GM12878 (cell line): ENCODE data around the gene NEK2. TPM values are rescaled to one million over a fixed set of nuclear protein-coding genes. Genes with fewer than 3 reads are reported as not detected.

Experiments
- ATAC-seq: fragments of 200-7000 bp; cut with Tn5 transposase; 3 replicates; pipeline ENCODE4 v1.9.1; 2020; ENCODE audit warnings: mild to moderate bottlenecking, moderate library complexity
- BruUV-seq: library from RNA; stranded (reverse); fragments of 400-500 nt; replicated peaks from 2 replicates; lab custom pipeline; 2021; lab: Mats Ljungman, UMichigan
- CTCF ChIA-PET: fragments of 300-600 bp; sonication (Branson Sonifier 250); formaldehyde crosslinking; extraction: SDS; loops from one replicate; lab custom pipeline; 2021; ENCODE audit warnings: inconsistent platforms; lab: Yijun Ruan, JAX
- POLR2A ChIA-PET: fragments of 350-600 bp; formaldehyde crosslinking; extraction: SDS; loops from one replicate; lab custom pipeline; 2021; ENCODE audit warnings: inconsistent platforms; lab: Charles Lee
- RAD21 ChIA-PET: fragments of 300-600 bp; sonication (Branson Sonifier 250); formaldehyde crosslinking; loops from one replicate; lab custom pipeline; 2023; ENCODE audit warnings: antibody characterized with exemption; ENCODE audit not compliant: unreplicated experiment; lab: Charles Lee
- SMC1A ChIA-PET: fragments of 300-600 bp; sonication (Branson Sonifier 250); formaldehyde crosslinking; loops from one replicate; lab custom pipeline; 2023; ENCODE audit not compliant: unreplicated experiment, uncharacterized antibody; lab: Charles Lee
- DNase-seq: peaks from one replicate; pipeline ENCODE4 v3.0.0-alpha.2; 2011; ENCODE audit warnings: low read depth, low spot score
- FAIRE-seq: peaks from 3 replicates; lab custom pipeline; 2011; peaks lifted over from hg19 to GRCh38; lab: Jason Lieb, UNC
- H2AFZ ChIP-seq: 2 replicates; pipeline ENCODE4 v1.6.0; 2011; ENCODE audit warnings: low read depth, low read length, control low read depth; ENCODE audit not compliant: control insufficient read depth
- H3K27ac ChIP-seq: 2 replicates; pipeline ENCODE4 v1.5.1; 2011; ENCODE audit warnings: control low read depth; ENCODE audit not compliant: control insufficient read depth, insufficient read depth
- H3K27me3 ChIP-seq, 2 experiments: replicated peaks in 1 of 2; 2 replicates each; pipeline versions ENCODE4 v1.6.0 to v1.6.1; 2011; ENCODE audit warnings: low read length in 1 of 2; ENCODE audit not compliant: control insufficient read depth in 2 of 2, insufficient read depth in 2 of 2
- H3K36me3 ChIP-seq, 2 experiments: 2 replicates each; pipeline ENCODE4 v1.5.1; 2011; ENCODE audit warnings: low read length in 1 of 2; ENCODE audit not compliant: control insufficient read depth in 2 of 2, insufficient read depth in 2 of 2
- H3K4me1 ChIP-seq: 2 replicates; pipeline ENCODE4 v1.6.1; 2011; ENCODE audit warnings: mild to moderate bottlenecking, low read length, moderate library complexity, mixed read lengths; ENCODE audit not compliant: control insufficient read depth, insufficient read depth
- H3K4me2 ChIP-seq: 2 replicates; pipeline ENCODE4 v1.6.0; 2011; ENCODE audit warnings: control low read depth; ENCODE audit not compliant: control insufficient read depth, insufficient read depth
- H3K4me3 ChIP-seq: fragments of 200-600 bp; sonication (generic); 2 replicates; pipeline ENCODE4 v1.5.1; 2016
- H3K79me2 ChIP-seq: 2 replicates; pipeline ENCODE4 v1.6.0; 2011; ENCODE audit warnings: low read length; ENCODE audit not compliant: control insufficient read depth, insufficient read depth
- H3K9ac ChIP-seq: 2 replicates; pipeline ENCODE4 v1.8.0; 2011; ENCODE audit warnings: low read length, control low read depth, mixed read lengths; ENCODE audit not compliant: control insufficient read depth, insufficient read depth
- H3K9me3 ChIP-seq: replicated peaks from 3 replicates; pipeline ENCODE4 v1.5.1; 2011; ENCODE audit warnings: mild to moderate bottlenecking, low read length; ENCODE audit not compliant: control insufficient read depth, insufficient read depth
- H4K20me1 ChIP-seq: 2 replicates; pipeline ENCODE4 v1.6.0; 2011; ENCODE audit not compliant: control insufficient read depth, insufficient read depth
- BRCA1 ChIP-seq: IDR thresholded peaks from 2 replicates; pipeline ENCODE4 v1.6.1; 2011; ENCODE audit warnings: low read depth, low read length, improper control_type of control experiment
- CEBPB ChIP-seq, 2 experiments: fragments of 150-350 bp in 1 of 2; IDR thresholded peaks; 2 replicates each; pipeline ENCODE4 v1.6.1; 2012 to 2014; ENCODE audit warnings: low read depth in 2 of 2, low read length in 2 of 2, borderline replicate concordance in 1 of 2, inconsistent platforms in 1 of 2
- ESRRA ChIP-seq: IDR thresholded peaks from 2 replicates; pipeline ENCODE4 v1.6.1; 2012; ENCODE audit warnings: mild to moderate bottlenecking, low read length, improper control_type of control experiment
- JUNB ChIP-seq: IDR thresholded peaks from 2 replicates; pipeline ENCODE4 v1.6.1; 2016; ENCODE audit warnings: antibody characterized with exemption, mild to moderate bottlenecking
- MTA2 ChIP-seq: fragments of 450-650 bp; IDR thresholded peaks from 2 replicates; pipeline ENCODE4 v1.6.1; 2016; ENCODE audit warnings: low read depth, mild to moderate bottlenecking, moderate library complexity
- MTA3 ChIP-seq: IDR thresholded peaks from 2 replicates; pipeline ENCODE4 v1.6.1; 2012; ENCODE audit warnings: low read length, inconsistent platforms, borderline replicate concordance
- NKRF ChIP-seq: fragments of 450-650 bp; conservative IDR thresholded peaks from 2 replicates; pipeline ENCODE4 v1.6.1; 2017; ENCODE audit warnings: mild to moderate bottlenecking, moderate library complexity
- POLR2AphosphoS5 ChIP-seq: IDR thresholded peaks from 2 replicates; pipeline ENCODE4 v1.6.1; 2011; ENCODE audit warnings: mild to moderate bottlenecking, low read length, inconsistent platforms
- POU2F2 ChIP-seq: IDR thresholded peaks from 3 replicates; pipeline ENCODE4 v1.6.1; 2011; ENCODE audit warnings: low read depth, mild to moderate bottlenecking, low read length, borderline replicate concordance
- RAD51 ChIP-seq: fragments of 450-650 bp; IDR thresholded peaks from 2 replicates; pipeline ENCODE4 v1.6.1; 2016; ENCODE audit warnings: moderate library complexity, mild to moderate bottlenecking, inconsistent platforms
- REST ChIP-seq: IDR thresholded peaks from 2 replicates; pipeline ENCODE4 v1.6.1; 2012; ENCODE audit warnings: mild to moderate bottlenecking, low read depth, low read length
- STAT3 ChIP-seq: IDR thresholded peaks from 2 replicates; pipeline ENCODE4 v1.6.1; 2011; ENCODE audit warnings: low read depth, low read length, improper control_type of control experiment
- ZBTB33 ChIP-seq: fragments of 450-650 bp; IDR thresholded peaks from 2 replicates; pipeline ENCODE4 v1.6.1; 2017; ENCODE audit warnings: mild to moderate bottlenecking
- WGBS: methylation state at CpG from one replicate; pipeline ENCODE4 v1.1.6; 2016; ENCODE audit warnings: low lambda C conversion rate; ENCODE audit not compliant: insufficient replicate concordance, insufficient coverage; ENCODE audit errors: missing lambda C conversion rate; 5-methylcytosine and 5-hydroxymethylcytosine counted together
- in situ Hi-C: fragments of 300-500 bp; cut with MboI; formaldehyde crosslinking; loops from 9 replicates; pipeline ENCODE4 v1.14.3; 2018; ENCODE audit warnings: mixed read lengths
- intact Hi-C: fragments of 100-400 bp; cut with micrococcal nuclease; formaldehyde crosslinking; loops from one replicate; pipeline ENCODE4 v1.14.2; 2022; ENCODE audit not compliant: unreplicated experiment
- polyA plus RNA-seq, 11 experiments: library from polyadenylated mRNA; depleted of rRNA in 4 of 11; unstranded in 6 of 11; stranded (reverse) in 5 of 11; fragments of >200 nt; fragmentation: Nextera tagmentation in 4 of 11; fragmentation: Illumina TruSeq in 1 of 11; extraction: Ambion mirVana in 4 of 11; extraction: Trizol in 1 of 11; gene quantifications; 1 replicate in 1 of 11; 2 replicates in 10 of 11; pipeline versions ENCODE4 v1.2.1 to v1.2.3, GENCODE V29; 2011 to 2016; ENCODE audit warnings: inconsistent platforms in 2 of 11, missing spikeins in 2 of 11, low read depth in 1 of 11
- total RNA-seq, 4 experiments: library from RNA; depleted of rRNA in 3 of 4; stranded (reverse); fragments of >200 nt in 3 of 4; fragmentation: Illumina TruSeq in 1 of 4; extraction: Trizol in 1 of 4; gene quantifications; 2 replicates each; pipeline versions ENCODE4 v1.2.1 to v1.2.3, GENCODE V29; 2013 to 2021

NEK2 gene
- total and polyA plus RNA-seq, 10 of the 15 experiments (the other 5 are each of a cell fraction or from before 2014, with no cell fraction given), result 16.7 to 49.7 (median 36.9) TPM

- TF ChIP-seq POU2F2 (no peak), BRCA1 (no peak), ZBTB33 (no peak), CEBPB (IDR thresholded peaks at IDR 0.05; ENCODE audit: borderline replicate concordance in 1 of 2, low read depth in 2 of 2, low read length in 2 of 2) (no peak)
- TF ChIP-seq, all 136 proteins: peak for 0
Observed at GRCh38 chr1:211685823-211686222, 10.4 kb upstream of the NEK2 start (continued).

- no TSS peak for BruUV-seq
- no peaks in the 10 kb centered on the region for H3K9me3 ChIP-seq
- H3K79me2 ChIP-seq, result no peaks in the 10 kb centered on the region
- no peaks in the 10 kb centered on the region for H4K20me1 ChIP-seq
- H3K4me2 ChIP-seq, result no peak overlapping the region
- H3K27me3 ChIP-seq, result no peaks in the 10 kb centered on the region
- CTCF ChIA-PET, result interaction anchor here (0.6 to 12.3 kb wide), 7 partner anchors 12 to 772 kb away, joined by 3 to 244 read pairs (median 8); partner anchors contain the start of genes DTL and INTS7
- RAD21 ChIA-PET, result interaction anchor here (0.8 to 9.2 kb wide), 6 partner anchors 11 to 771 kb away, joined by 3 to 224 read pairs (median 4); partner anchors contain the start of genes DTL and INTS7
- 69% methylated on average over 3 of the region's 3 CpGs for WGBS
- no peak for FAIRE-seq
- POLR2A ChIA-PET, result interaction anchor here (0.9 to 7.9 kb wide), 4 partner anchors 12 to 351 kb away, joined by 3 to 66 read pairs (median 3); partner anchors contain the start of genes DTL and INTS7
- H3K27ac ChIP-seq, result no peak overlapping the region
- H3K36me3 ChIP-seq, result no peaks in the 10 kb centered on the region
- DNase-seq, result no peak
- H2AFZ ChIP-seq, result no peak overlapping the region
- SMC1A ChIA-PET, result interaction anchor here (0.6 to 15.7 kb wide), 8 partner anchors 10 to 386 kb away, joined by 3 to 311 read pairs (median 4); partner anchors contain the start of genes DTL and INTS7
- H3K9ac ChIP-seq, result no peak overlapping the region
- TF ChIP-seq RAD51 (no peak), ESRRA (no peak), POLR2AphosphoS5 (no peak), JUNB (no peak), STAT3 (no peak), REST (no peak), NKRF (no peak), MTA3 (no peak), MTA2 (no peak)
- H3K4me3 ChIP-seq, result no peak overlapping the region
- intact Hi-C loops, result loop anchor here (5.0 kb wide), 1 partner anchor 253 kb away; no protein-coding TSS in a partner anchor
- ATAC-seq, result no peak
- in situ Hi-C loops, result loop anchor here (10.0 kb wide), 1 partner anchor 680 kb away; no protein-coding TSS in a partner anchor
- peaks cover 15% of the 10 kb centered on the region for H3K4me1 ChIP-seq
Observed at GRCh38 chr1:211684791-211685190, 9.4 kb upstream of the NEK2 start.
